Activated CD8-positive, alpha-beta memory T cell treated with anti-CD3 and anti-CD28 coated beads for 36 hours (primary cell): Measurements from ENCODE around the gene POP5. TPM values are rescaled to one million over a fixed set of nuclear protein-coding genes. Genes with fewer than 3 reads are reported as not detected.
"Not testable (repeated sequence)": the region's sequence is repeated elsewhere in the genome, so short reads cannot be mapped to it uniquely, and the experiment has no call there.

ENCODE experiments used
- CTCF ChIA-PET: fragments of 350-600 bp; sonication (Branson Sonifier 250); formaldehyde crosslinking; loops from one replicate; lab custom pipeline; 2021; ENCODE audit warnings: antibody characterized with exemption; lab: Charles Lee
- POLR2A ChIA-PET: fragments of 350-600 bp; sonication (Branson Sonifier 250); formaldehyde crosslinking; loops from one replicate; lab custom pipeline; 2021; ENCODE audit warnings: antibody characterized with exemption; lab: Charles Lee
- total RNA-seq, 2 experiments: library from RNA; stranded (reverse); gene quantifications; one replicate each; pipeline ENCODE4 v1.2.3, GENCODE V29; 2021

Gene POP5, protein sequence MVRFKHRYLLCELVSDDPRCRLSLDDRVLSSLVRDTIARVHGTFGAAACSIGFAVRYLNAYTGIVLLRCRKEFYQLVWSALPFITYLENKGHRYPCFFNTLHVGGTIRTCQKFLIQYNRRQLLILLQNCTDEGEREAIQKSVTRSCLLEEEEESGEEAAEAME
- 10 to 100 TPM; 75.4 to 75.6 TPM for total RNA-seq

DNA sequence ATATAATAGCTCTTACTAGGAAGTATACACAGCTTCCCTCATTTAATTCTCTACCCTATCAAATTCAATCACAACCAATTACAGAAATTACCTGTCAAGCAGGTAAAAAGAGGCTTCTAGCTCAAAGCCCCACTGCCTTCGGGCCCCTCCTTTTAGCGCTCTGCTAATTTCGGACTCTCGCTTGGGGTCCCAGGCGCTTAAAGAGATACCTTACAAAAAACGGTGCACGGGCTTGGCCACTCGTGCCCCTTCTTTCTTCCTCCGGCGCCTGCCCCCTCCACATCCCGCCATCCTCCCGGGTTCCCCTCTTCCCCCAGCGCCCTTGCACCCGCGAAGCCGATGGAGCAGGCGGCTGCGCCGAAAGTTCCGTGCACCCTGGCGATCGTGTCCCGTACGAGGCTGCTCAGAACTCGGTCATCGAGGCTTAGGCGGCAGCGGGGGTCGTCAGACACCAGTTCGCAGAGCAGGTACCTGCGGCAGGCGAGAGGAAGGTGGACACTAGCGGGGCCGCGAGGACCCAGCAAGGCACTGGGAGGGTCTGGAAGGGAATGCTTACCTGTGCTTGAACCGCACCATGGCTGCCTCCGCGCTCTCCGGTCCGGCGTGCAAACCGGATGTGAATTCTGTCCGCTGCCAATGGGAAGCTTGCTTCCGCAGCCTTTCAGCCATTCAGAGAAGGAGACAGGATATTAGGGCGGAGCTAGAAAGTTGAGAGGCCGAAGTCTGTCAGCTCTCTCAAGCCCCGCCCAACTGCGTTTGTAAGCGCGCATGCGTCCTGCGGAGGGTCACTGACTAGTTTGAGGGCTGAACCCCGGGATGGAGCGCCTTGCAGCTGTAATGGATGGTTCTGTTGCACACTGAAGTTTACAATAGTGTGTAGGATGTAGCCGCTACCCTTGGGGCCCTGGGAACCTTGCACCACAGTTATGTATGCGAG, at the start of gene POP5:
Gene POP5, minus strand, starts transcription at position 616 of the 937 bp plus-strand sequence. Its CDS starts 40 bp downstream, at position 576.
- CTCF ChIA-PET = interaction anchor here (0.5 to 5.6 kb wide), 7 partner anchors 10 to 515 kb away, joined by 3 to 64 read pairs (median 3); no protein-coding TSS in a partner anchor

DNA sequence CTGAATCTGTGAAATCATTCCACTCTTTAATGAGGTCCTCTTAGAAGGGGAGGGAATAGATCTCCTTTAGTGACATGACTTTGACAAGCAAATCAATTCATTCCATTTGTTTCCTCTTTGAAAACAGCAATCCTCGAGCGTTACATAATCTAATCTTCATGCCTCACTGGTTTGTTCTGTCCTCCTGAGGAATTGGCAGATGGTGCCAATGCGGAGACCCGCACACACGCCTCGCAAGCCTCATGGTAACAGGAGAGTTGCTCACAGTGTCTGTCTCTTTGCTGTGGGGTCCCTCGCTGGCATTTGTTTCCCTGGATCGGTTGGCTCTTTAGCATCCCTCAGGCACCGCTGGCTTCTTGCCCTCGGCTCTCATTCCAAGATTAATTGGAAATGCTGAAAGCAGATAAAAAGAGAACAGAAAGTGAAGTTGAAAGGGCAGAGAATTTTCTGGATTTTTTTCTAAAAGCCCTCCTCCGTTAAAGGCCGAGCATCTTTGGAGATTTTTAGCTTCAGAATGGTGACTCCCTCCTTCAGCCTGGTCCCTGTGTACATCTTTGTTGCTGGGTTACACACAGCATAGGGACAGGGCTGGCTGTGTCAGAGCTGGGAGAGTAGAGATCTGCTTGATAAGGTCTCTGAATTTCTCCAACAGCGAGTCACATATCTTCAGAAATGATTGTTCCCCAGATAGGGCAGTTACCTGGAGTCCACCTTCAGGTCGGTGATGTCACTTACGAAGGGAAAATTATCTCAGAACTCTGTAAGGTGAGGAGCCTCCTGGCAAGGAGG, 49.1 kb upstream of the POP5 start:
- CTCF ChIA-PET = interaction anchor here (1.8 to 2.0 kb wide), 2 partner anchors 16 to 19 kb away, joined by 4 to 5 read pairs; no protein-coding TSS in a partner anchor
- POLR2A ChIA-PET = no interaction called here

More for the DNA sequence above, at the start of gene POP5:
- POLR2A ChIA-PET = interaction anchor here (0.7 to 1.8 kb wide), 8 partner anchors 46 to 130 kb away, joined by 3 to 6 read pairs (median 4); partner anchors contain the start of genes COQ5, MLEC, RNF10 and SRSF9

DNA sequence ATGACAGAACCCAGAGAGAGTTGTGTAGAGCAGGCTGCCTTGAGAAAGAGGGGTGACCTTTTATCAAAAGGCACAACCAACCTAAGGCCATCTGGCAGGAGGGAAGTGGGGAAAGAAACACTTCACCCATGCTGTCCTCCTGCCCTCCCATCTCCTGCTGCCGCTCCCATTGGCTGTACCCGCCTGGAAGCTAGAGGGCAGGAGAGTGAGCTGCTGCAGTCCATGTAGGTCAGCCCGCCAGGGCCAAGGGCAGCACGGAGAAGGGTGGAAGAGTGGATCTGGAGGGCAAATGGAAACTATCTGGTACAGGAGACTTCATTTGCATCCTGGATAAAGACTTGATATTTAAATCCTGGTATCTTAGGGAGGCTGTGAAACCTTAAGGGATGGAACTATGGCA, 47.7 kb upstream of the POP5 start:
- ChIA-PET POLR2A (no interaction called here), CTCF (interaction anchor here (1.8 kb wide), 1 partner anchor 20 kb away, joined by 4 read pairs; no protein-coding TSS in a partner anchor)

DNA sequence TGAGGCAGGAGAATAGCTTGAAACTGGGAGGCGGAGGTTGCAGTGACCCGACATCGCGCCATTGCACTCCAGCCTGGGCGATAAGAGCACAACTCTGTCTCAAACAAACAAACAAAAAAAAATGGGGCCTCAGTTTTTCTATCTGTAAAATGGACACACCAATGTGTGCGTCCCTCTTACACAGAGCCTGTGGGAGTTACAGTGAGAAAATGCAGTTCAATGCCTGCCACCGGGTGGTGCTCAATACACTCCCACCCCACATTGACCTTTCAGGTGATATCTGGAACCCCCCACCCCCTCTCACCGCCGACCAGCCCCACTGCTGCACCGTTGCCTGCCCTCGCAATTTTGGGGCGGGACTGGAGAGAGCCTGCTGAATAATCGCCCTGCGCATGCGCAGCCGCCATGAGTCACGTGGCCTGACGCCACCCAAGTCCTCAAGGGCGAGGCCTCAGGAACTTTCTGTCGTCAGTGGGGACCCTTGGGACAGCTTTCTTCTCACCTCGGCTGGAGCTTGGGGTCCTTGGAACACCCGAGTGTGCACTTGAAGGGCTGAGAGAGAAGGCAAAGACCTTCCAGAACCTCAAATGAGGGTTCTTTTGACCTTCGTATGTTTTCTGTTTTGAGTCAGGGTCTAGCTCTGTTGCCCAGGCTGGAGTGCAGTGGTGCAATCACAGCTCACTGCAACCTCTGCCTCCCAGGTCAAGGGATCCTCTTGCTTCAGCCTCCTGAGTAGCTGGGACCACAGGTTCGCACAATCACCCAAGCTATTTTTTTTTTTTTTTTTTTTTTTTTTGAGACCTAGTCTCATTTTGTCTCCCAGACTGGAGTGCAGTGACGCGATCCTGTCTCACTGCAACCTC, 44.6 kb upstream of the POP5 start:
- POLR2A ChIA-PET = interaction anchor here (0.6 kb wide), 1 partner anchor 686 kb away, joined by 3 read pairs; no protein-coding TSS in a partner anchor
- CTCF ChIA-PET = interaction anchor here (0.6 to 1.2 kb wide), 4 partner anchors 16 to 198 kb away, joined by 3 to 5 read pairs (median 4); no protein-coding TSS in a partner anchor

DNA sequence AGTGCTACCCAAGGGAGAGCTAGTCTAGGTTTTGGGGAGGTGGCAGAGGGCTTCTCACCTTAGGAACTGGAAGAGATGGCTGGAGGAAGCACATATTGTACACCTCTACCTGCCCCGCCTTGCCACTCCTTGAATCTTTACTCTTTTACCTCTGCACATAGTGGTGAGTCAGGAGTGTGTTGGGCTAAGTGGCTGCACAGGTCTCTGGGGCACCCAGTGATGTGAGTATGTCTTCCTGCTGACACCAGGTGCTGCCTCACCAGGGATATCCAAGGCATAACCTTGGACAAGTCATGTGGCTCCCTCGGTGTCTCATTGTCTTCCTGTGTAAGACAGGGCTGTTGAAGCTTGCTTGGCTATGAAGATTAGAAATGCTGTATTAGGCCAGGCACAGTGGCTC, 39.4 kb upstream of the POP5 start:
- POLR2A ChIA-PET = no interaction called here
- CTCF ChIA-PET = interaction anchor here (1.0 kb wide), 1 partner anchor 29 kb away, joined by 3 read pairs; no protein-coding TSS in a partner anchor

DNA sequence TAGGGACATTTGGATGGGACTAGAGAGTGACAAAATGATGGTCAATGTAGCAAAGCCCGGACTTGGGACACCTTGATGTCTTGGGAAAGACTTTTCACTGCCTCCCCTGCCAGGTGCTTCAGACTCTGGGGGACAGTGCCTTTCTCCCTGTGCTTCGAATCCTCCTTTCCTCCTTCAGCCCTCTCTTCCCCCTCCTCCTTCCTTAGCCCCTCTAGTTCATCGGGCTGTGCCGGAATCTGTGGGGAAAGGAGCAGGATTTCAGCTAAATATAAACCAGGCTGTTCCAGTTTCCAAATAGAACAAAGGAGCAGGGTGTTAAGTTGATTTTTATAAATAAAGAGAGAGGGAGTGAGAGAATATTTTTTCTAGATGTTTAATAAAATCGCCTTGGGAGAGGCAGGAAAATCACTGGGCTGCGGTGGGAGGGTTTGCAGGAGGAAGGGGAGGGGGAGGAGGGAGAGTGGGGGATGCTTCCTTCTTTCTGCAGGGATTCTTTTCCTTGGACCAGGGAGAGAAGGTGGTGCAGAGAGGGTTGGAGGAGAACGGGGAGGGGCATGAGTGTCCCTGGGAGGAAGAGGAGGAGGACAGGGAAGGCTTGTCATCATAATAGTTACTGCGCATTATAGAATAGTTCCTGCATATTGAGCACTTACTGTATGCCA, 37.9 kb upstream of the POP5 start:
- CTCF ChIA-PET = interaction anchor here (0.6 to 0.9 kb wide), 2 partner anchors 31 to 151 kb away, joined by 3 to 7 read pairs; no protein-coding TSS in a partner anchor

DNA sequence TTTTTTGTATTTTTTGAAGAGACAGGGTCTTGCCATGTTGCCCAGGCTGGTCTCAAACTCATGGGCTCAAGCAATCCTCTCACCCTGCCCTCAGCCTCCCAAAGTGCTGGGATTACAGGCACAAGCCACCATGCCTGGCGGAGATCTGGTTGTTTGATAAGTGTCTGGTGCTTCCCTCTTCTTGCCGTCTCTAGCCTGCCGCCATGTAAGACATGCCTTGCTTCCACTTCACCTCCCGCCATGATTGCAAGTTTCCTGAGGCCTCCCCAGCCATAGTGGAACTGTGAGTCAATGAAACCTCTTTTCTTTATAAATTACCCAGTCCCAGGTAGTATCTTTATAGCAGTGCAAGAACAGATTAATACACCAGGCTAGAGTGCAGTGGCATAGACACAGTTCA, 36.6 kb upstream of the POP5 start:
- CTCF ChIA-PET, POLR2A ChIA-PET: not testable (repeated sequence)

More for the DNA sequence above, 37.9 kb upstream of the POP5 start:
- POLR2A ChIA-PET = no interaction called here

DNA sequence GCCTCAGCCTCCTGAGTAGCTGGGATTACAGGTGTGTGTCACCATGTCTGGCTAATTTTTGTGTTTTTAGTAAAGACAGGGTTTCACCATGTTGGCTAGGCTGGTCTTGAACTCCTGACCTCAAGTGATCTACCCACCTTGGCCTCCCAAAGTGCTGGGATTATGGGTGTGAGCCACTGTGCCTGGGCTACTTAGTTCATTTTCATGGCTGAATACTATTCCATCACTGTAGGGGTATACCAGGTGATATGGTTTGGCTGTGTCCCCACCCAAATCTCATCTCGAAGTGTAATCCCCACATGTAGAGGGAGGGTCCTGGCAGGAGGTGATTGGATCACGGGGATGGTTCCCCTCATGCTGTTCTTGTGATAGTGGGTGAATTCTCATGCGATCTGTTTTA, 36.0 kb upstream of the POP5 start:
- POLR2A ChIA-PET, CTCF ChIA-PET: not testable (repeated sequence)

DNA sequence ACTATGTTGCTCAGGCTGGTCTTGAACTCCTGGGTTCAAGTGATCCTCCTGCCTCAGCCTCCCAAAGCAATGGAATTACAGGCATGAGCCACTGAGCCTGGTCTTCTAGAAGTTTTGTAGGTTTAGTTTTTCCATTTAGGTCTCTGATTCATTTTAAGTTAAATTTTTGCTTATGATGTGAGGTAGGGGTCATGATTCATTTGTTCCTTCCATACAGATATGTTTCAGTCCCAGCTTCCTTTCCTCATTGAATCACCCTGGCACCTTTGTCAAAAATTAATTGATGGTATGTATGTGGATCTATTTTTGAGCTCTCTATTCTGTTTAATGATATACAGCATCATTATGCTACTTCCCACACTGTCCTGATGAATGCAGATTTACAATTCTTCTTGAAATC, 33.6 kb upstream of the POP5 start:
- ChIA-PET CTCF (interaction anchor here (0.6 kb wide), 1 partner anchor 79 kb away, joined by 3 read pairs; no protein-coding TSS in a partner anchor), POLR2A (no interaction called here)

DNA sequence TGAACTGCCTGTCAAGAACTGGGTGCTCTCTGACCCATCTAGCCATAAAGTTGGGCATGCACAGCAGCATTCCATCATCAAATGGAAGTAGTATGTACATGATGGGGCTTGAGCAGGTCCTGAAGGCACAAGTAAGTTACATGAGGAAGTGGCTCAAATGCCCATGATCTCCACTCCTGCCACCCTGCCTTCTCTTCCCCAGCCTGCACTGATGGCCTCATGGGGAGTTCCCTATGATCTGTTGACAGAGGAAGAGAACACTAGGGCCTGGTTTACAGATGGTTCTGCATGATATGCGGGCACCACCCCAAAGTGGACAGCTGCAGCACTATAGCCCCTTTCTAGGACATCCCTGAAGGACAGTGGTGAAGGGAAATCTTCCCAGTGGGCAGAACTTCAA, 30.3 kb upstream of the POP5 start:
- POLR2A ChIA-PET, CTCF ChIA-PET: not testable (repeated sequence)

DNA sequence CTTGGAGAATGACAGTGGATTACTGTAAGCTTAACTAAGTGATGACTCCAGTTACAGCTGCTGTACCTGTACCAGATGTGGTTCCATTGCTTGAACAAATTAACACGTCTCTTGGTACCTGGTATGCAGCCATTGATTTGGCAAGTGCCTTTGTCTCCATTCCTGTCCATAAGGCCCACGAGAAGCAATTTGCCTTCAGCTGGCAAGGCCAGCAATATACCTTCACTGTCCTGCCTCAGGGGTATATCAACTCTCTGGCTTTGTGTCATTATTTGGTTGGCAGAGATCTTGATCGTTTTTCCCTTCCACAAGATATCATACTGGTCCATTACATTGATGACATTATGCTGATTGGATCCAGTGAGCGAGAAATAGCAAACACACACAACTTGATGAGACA, 29.4 kb upstream of the POP5 start:
- ChIA-PET POLR2A (no interaction called here), CTCF (no interaction called here)

DNA sequence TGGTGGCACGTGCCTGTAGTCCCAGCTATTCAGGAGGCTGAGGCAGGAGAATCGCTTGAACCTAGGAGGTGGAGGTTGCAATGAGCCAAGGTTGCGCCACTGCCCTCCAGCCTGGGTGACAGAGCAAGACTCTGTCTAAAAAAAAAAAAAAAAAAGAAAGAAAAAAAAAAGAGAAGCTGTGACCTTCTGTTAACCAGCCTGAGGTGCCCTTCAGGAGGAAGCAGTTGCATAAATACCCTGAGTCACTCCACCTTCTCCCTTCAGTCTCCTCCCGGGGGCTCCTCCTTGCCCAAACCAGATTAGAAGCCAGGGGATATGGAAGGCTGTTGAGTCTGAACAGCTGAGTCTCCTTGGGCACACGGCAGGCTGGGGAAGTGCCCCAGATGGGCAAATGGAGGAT, 21.2 kb upstream of the POP5 start:
- CTCF ChIA-PET = not testable (repeated sequence)
- POLR2A ChIA-PET = interaction anchor here (0.7 kb wide), 1 partner anchor 517 kb away, joined by 3 read pairs; no protein-coding TSS in a partner anchor

DNA sequence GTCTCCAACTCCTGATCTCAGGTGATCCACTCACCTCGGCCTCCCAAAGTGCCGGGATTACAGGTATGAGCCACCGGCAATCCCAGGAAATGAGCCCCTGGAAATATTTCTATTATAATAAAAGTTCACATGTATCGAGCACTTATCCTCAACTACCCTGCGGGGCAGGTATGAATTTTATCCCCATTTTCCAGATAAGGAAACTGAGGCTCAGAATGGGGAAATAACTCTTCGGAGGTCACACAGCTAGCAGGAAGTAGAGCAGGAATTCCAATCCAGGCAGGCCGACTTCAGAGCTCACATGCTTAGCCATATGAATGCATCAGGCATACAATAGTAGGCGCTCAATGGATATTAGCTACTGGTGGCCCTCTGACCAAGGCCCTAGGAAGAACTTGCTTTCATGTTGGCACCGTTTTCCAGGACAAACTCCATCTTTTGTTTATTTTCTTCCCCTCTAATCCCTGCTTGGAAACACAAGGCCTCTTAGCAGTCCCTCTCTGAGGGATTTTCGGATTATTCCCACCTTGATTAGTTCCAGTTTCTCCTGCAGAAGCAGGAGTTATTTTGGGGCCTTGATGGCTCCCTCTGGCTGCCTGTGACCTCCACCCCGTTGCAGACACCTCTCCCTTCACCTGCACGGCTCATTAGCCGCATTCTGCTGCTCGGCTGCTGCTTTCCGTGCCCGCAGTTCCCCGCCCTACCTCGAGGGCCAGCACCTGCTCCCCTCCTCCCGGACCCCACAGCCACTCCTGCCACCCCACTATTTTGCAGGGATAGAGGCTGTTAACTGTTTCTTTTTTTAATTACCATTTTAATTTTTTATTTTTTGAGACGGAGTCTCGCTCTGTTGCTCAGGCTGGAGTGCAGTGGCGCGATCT, 18.7 kb upstream of the POP5 start:
- ChIA-PET CTCF (no interaction called here), POLR2A (no interaction called here)

DNA sequence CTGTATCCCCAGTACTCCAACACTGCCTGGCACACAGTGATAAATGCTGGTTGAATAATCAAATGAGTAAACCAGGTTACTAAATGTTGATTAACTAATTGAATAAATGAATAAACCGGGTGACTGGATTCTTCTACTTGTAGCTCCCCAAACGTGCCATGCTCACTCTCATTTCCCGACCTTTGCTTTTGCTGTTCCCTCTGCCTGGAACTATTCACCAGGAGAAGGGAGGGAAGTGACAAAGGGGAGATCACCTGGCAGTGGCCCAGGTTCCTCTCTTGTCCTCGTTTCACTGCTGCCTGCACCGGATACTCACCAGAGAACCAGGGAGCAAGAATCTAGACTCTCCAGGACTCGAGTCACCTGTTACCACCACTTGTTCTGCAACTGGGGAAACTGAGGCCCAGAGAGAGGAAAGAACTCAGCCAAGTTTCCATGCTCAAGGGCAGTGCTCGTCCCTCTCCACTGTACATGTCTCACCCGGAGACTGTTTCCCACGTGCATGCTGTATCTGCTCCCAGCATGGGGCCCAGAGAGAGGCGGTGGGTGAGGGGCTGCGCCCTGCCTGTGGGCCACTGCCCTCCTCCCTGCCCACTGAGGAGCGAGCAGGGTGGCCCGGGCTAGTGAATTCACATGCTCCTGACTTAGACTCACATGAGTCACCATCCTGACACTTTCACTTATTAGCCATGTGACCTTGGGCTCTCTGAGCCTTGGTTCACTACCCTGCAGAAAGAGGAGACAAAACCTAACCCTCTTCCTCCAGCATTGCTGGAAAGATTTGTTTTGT, 17.7 kb upstream of the POP5 start:
- CTCF ChIA-PET = interaction anchor here (0.7 kb wide), 1 partner anchor 546 kb away, joined by 4 read pairs; no protein-coding TSS in a partner anchor
- POLR2A ChIA-PET = no interaction called here

DNA sequence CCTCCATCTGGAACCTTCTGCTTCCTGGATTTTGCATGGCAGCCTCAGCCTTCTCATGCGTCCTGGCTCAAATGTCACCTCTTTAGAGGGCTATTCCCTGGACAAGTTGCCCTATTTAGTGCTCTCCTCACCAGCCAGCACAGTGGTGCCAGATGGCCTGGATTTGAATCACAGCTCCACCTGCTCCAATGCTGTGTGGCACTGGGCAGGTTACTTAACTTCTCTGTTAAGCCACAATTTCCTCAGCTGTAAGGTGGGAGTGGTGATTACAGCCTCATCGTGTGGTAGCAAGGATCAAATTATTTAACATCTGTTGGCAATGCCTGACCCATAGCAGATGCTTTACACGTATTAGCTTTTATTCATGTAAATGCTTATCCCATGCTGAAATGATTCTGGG, 16.7 kb upstream of the POP5 start:
- CTCF ChIA-PET = no interaction called here
- POLR2A ChIA-PET = no interaction called here

DNA sequence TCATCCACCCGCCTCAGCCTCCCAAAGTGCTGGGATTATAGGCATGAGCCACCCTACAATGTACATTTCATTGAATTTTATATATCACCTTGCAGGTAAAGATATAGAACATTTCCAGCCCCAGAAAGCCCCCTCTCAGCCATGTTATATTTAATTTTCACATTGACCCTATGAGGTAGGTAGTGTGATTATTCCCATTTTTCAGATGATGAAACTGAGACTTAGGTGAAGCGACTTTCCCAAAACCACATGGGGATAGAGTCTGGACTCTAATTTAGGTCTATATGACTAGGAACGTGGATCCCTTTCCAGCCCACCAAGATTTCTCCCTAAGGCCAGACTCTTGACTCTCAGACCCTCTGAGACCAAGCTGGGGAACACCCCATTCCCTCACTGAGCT, 15.7 kb upstream of the POP5 start:
- ChIA-PET POLR2A (no interaction called here), CTCF (no interaction called here)
